ENCODE data around the gene ZNF316. TPM values are rescaled to one million over a fixed set of nuclear protein-coding genes. Genes with fewer than 3 reads are reported as not detected.

Gene ZNF316
- total and polyA plus RNA-seq, 2 experiments from 2014 or later: 1.1 to 17.4 TPM

DNA sequence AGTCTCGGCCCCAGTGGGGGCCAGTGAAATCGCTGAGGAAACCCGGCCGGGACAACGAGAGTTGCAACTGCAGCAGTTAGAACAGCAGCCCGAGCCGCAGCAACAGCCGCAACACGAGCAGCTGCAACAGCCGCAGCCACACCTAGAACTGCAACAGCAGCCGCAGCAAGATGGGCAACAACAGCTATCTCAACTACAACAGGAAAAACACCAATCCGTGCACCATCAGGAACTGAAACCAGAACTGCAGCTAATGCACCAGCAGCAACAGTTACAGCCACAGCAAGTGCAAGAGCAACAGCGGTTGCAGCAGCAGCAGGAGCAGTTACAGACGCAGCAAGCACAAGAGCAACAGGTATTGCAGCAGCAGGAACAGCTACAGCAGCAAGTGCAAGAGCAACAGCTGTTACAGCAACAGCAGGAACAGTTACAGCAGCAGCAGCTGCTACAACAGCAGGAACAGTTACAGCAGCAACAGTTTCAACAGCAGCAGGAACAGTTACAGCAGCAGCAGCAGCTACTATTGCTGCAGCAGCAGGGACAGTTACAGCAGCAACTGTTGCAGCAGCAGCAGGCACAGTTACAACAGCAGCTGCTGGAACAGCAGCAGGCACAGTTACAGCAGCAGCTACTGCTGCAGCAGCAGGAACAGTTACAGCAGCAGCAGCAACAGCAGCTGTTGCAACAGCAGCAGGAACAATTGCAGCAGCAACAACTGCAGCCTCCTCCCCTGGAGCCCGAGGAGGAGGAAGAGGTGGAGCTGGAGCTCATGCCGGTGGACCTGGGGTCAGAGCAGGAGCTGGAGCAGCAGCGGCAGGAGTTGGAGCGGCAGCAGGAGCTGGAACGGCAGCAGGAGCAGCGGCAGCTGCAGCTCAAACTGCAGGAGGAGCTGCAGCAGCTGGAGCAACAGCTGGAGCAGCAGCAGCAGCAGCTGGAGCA, 15.7 kb upstream of the ZNF316 start:
- Histone ChIP-seq H3F3A (replicated peaks; ENCODE audit: low read depth) (no peaks in the 10 kb centered on the region), H3K27ac (ENCODE audit: low read depth) (no peak overlapping the region), H3K79me2 (replicated peaks; ENCODE audit: insufficient read depth) (no peaks in the 10 kb centered on the region), H3K4me2 (no peak overlapping the region), H3K9me2 (ENCODE audit: insufficient read depth) (no peaks in the 10 kb centered on the region), H2AFZ (no peak overlapping the region), H3K27me3 (ENCODE audit: insufficient read depth) (no peaks in the 10 kb centered on the region), H3K4me1 (ENCODE audit: insufficient read depth) (no peaks in the 10 kb centered on the region), H4K20me1 (replicated peaks; ENCODE audit: insufficient read depth) (no peaks in the 10 kb centered on the region), H3K36me3 (ENCODE audit: insufficient read depth) (no peaks in the 10 kb centered on the region), H3K4me3 (no peak overlapping the region)
- H3K4me3 Mint-ChIP-seq: no peak overlapping the region
- no peak overlapping the region for H3K27ac Mint-ChIP-seq
- DNase-seq (ENCODE audit: low spot score): no peak
- no peak for TF ChIP-seq EZH2 (IDR thresholded peaks at IDR 0.05; ENCODE audit: low read depth, unreplicated experiment)
- no peak for TF ChIP-seq ZNF331 (CRISPR knock-in tag; IDR thresholded peaks at IDR 0.05; ENCODE audit: low read depth)
- no peak for TF ChIP-seq ZNF114 (CRISPR knock-in tag; IDR thresholded peaks at IDR 0.05)
- no peak for TF ChIP-seq ETS1 (IDR thresholded peaks at IDR 0.05)
- TF ChIP-seq, protein P1, sequence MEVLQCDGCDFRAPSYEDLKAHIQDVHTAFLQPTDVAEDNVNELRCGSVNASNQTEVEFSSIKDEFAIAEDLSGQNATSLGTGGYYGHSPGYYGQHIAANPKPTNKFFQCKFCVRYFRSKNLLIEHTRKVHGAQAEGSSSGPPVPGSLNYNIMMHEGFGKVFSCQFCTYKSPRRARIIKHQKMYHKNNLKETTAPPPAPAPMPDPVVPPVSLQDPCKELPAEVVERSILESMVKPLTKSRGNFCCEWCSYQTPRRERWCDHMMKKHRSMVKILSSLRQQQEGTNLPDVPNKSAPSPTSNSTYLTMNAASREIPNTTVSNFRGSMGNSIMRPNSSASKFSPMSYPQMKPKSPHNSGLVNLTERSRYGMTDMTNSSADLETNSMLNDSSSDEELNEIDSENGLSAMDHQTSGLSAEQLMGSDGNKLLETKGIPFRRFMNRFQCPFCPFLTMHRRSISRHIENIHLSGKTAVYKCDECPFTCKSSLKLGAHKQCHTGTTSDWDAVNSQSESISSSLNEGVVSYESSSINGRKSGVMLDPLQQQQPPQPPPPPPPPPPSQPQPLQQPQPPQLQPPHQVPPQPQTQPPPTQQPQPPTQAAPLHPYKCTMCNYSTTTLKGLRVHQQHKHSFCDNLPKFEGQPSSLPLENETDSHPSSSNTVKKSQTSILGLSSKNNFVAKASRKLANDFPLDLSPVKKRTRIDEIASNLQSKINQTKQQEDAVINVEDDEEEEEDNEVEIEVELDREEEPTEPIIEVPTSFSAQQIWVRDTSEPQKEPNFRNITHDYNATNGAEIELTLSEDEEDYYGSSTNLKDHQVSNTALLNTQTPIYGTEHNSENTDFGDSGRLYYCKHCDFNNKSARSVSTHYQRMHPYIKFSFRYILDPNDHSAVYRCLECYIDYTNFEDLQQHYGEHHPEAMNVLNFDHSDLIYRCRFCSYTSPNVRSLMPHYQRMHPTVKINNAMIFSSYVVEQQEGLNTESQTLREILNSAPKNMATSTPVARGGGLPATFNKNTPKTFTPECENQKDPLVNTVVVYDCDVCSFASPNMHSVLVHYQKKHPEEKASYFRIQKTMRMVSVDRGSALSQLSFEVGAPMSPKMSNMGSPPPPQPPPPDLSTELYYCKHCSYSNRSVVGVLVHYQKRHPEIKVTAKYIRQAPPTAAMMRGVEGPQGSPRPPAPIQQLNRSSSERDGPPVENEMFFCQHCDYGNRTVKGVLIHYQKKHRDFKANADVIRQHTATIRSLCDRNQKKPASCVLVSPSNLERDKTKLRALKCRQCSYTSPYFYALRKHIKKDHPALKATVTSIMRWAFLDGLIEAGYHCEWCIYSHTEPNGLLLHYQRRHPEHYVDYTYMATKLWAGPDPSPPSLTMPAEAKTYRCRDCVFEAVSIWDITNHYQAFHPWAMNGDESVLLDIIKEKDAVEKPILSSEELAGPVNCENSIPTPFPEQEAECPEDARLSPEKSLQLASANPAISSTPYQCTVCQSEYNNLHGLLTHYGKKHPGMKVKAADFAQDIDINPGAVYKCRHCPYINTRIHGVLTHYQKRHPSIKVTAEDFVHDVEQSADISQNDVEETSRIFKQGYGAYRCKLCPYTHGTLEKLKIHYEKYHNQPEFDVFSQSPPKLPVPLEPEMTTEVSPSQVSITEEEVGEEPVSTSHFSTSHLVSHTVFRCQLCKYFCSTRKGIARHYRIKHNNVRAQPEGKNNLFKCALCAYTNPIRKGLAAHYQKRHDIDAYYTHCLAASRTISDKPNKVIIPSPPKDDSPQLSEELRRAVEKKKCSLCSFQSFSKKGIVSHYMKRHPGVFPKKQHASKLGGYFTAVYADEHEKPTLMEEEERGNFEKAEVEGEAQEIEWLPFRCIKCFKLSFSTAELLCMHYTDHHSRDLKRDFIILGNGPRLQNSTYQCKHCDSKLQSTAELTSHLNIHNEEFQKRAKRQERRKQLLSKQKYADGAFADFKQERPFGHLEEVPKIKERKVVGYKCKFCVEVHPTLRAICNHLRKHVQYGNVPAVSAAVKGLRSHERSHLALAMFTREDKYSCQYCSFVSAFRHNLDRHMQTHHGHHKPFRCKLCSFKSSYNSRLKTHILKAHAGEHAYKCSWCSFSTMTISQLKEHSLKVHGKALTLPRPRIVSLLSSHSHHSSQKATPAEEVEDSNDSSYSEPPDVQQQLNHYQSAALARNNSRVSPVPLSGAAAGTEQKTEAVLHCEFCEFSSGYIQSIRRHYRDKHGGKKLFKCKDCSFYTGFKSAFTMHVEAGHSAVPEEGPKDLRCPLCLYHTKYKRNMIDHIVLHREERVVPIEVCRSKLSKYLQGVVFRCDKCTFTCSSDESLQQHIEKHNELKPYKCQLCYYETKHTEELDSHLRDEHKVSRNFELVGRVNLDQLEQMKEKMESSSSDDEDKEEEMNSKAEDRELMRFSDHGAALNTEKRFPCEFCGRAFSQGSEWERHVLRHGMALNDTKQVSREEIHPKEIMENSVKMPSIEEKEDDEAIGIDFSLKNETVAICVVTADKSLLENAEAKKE (CRISPR knock-in tag; IDR thresholded peaks at IDR 0.05): no peak
- TF ChIP-seq POLR2AphosphoS5 (IDR thresholded peaks at IDR 0.05; ENCODE audit: low read depth): no peak
- TF ChIP-seq EZH2phosphoT487 (IDR thresholded peaks at IDR 0.05; ENCODE audit: unreplicated experiment): no peak
- TF ChIP-seq STAT1 (IDR thresholded peaks at IDR 0.05; ENCODE audit: unreplicated experiment): no peak
- no peak for TF ChIP-seq CTCF (conservative IDR thresholded peaks at IDR 0.05; ENCODE audit: low read depth in 2 of 2)
- TF ChIP-seq JUNB (IDR thresholded peaks at IDR 0.05; ENCODE audit: unreplicated experiment): no peak
- TF ChIP-seq, protein P2, sequence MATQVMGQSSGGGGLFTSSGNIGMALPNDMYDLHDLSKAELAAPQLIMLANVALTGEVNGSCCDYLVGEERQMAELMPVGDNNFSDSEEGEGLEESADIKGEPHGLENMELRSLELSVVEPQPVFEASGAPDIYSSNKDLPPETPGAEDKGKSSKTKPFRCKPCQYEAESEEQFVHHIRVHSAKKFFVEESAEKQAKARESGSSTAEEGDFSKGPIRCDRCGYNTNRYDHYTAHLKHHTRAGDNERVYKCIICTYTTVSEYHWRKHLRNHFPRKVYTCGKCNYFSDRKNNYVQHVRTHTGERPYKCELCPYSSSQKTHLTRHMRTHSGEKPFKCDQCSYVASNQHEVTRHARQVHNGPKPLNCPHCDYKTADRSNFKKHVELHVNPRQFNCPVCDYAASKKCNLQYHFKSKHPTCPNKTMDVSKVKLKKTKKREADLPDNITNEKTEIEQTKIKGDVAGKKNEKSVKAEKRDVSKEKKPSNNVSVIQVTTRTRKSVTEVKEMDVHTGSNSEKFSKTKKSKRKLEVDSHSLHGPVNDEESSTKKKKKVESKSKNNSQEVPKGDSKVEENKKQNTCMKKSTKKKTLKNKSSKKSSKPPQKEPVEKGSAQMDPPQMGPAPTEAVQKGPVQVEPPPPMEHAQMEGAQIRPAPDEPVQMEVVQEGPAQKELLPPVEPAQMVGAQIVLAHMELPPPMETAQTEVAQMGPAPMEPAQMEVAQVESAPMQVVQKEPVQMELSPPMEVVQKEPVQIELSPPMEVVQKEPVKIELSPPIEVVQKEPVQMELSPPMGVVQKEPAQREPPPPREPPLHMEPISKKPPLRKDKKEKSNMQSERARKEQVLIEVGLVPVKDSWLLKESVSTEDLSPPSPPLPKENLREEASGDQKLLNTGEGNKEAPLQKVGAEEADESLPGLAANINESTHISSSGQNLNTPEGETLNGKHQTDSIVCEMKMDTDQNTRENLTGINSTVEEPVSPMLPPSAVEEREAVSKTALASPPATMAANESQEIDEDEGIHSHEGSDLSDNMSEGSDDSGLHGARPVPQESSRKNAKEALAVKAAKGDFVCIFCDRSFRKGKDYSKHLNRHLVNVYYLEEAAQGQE (IDR thresholded peaks at IDR 0.05; ENCODE audit: unreplicated experiment): no peak
- no peak for TF ChIP-seq CREB1 (CRISPR knock-in tag; IDR thresholded peaks at IDR 0.05; ENCODE audit: low read depth)
- no peak for TF ChIP-seq NANOG (IDR thresholded peaks at IDR 0.05; ENCODE audit: borderline replicate concordance)
- peaks cover 31% of the 10 kb centered on the region for H3K36me3 Mint-ChIP-seq (ENCODE audit: low read depth)
- ATAC-seq: no peak
- peaks cover 3% of the 10 kb centered on the region; the same call in 1 of the 3 replicates for H3K4me1 Mint-ChIP-seq
- H3K27me3 Mint-ChIP-seq (ENCODE audit: insufficient read depth, low read depth, poor library complexity): peaks cover 8% of the 10 kb centered on the region
- H3K9me3 Mint-ChIP-seq: peaks cover 5% of the 10 kb centered on the region; the same call in 1 of the 3 replicates

Data from GM23338 (cell line).